ENCODE measurements around the gene OTX2.

OTX2 gene

DNA sequence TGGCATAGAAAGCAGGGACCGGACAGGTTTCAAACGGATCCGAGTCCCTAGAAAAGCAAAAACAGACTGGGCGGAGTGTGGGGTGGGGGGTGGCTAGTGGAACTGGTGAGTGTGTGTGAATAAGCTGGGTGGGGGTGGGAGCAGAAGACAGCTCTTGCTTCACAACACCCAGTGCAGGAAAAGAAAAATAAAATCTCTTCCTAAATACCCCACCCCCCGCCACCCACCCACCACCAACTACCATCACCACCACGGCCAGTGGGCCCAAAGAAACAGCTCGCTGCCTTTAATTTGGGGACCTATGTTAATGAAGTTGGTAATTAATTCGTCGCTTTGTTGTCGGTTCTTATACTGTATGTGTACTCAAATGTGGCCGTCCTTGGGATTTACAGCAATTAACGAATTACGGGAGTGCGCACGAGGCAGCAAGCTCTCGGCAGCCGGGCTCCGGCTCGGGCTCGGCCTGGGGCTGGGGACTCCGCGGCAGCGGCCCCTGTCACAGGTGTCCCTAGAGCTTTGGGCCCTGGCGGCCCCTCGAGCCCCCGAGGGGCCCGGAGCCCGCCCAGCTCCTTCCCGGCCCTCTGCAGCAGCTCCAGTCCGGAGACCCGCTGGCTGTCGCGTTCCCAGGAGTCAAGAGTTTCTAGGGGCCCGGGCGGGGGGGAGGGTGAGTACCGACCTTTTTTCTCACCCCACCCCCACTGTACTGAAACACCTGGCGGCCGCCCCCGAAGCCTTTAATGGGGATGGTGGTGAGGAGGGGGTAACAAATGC lies 1.5 kb upstream of the OTX2 start:
- no peak for DNase-seq

- DNase-seq = no peak
Measured at GRCh38 chr14:56810836-56811592, 735 bp upstream of the OTX2 start.

- no peak for DNase-seq
Measured at GRCh38 chr14:56809270-56810146, 771 bp downstream of the OTX2 start.

- no peak for DNase-seq
Measured at GRCh38 chr14:56808383-56809269, 1.7 kb downstream of the OTX2 start.

GRCh38 chr14:56808110-56808382 lies 2.2 kb downstream of the OTX2 start:
- DNase-seq = no peak

GRCh38 chr14:56807386-56808109 lies 2.7 kb downstream of the OTX2 start:
- DNase-seq = no peak

DNA sequence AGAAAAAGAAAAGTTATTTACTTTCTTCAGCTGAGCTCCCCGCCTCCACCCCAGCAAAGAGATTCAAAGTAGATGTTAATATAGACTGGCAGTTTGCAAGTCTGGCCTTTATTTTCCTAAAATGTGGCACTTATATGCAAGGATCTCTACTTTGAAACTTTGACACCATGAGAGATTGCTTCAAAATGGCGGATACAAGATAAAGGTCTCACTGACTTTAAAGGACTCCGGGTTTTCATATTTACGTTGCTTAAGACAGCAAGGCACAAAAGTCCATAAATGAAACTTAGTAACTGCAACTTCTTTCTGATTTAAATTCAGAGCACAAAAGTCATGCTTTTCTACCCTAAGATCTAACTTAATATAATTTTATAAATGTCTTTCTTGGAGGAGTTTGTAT lies 3.5 kb downstream of the OTX2 start:
- no peak for DNase-seq

DNA sequence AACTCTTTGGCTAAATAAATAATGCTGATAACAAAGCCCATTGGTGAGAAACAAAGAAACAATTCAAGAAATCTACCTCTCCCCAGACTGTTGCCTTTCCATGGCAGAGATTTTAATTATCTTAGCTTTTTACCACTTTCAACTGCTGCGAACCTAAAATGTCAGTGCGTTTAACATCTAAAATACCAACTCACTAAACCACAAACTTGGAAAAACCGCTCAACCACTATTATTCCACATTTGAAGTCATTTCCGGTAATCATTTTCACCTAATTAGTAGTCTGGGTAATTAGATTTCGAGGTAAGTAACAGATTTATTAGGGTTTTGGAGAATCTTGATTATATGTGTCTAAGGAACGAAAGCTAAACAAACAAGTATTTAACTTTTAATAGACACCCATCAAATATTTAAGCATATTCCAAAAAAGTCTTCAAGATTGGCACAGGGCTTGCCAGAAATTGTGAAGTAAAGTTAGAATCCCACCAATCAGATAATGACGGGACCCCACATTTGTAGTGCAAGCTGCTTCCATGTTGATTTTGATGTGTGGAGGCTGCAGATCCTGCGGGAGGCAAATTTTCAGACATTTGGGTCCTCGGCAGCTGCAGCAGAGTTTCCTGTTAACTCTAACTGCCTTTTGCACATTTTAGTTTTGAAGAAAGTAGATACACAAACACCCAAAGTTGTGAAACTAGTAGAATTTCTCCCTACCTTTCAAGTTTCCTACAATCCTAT lies 4.1 kb downstream of the OTX2 start:
- no peak for DNase-seq

DNA sequence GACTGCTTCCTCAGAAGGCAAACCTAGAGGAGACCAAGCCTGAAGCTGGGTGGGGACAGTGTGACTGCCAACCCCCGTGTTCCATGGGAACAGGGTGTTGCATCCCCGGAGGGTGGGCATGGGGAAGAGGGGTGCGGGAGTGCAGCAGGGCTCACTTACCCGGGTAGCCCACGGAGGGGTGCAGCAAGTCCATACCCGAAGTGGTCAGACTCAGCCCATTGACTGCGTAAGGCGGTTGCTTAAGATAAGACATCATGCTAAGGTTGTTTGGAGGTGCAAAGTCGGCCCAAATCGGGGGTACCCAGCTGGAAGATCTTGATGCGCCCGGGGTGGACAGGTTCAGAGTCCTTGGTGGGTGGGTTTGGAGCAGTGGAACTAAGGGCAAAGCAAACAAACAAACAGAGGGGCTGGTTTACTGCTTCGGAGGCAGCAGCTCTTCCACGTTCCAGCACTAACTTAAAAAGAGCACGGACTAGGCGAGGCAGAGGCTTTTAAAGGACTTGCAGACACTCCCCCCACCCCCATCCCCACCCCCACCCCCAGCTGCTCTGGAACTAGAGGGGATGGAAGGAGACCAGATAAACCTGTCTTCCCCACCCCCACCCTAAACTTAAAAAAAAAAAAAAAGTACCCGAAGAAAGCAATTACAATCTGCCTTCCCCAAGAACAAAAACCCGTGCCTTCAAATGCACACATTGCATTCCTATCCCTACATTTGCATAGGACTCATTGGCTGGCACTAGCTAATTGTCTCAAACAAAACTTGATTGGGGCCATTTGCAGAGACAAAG lies 4.9 kb downstream of the OTX2 start:
- DNase-seq = no peak

DNA sequence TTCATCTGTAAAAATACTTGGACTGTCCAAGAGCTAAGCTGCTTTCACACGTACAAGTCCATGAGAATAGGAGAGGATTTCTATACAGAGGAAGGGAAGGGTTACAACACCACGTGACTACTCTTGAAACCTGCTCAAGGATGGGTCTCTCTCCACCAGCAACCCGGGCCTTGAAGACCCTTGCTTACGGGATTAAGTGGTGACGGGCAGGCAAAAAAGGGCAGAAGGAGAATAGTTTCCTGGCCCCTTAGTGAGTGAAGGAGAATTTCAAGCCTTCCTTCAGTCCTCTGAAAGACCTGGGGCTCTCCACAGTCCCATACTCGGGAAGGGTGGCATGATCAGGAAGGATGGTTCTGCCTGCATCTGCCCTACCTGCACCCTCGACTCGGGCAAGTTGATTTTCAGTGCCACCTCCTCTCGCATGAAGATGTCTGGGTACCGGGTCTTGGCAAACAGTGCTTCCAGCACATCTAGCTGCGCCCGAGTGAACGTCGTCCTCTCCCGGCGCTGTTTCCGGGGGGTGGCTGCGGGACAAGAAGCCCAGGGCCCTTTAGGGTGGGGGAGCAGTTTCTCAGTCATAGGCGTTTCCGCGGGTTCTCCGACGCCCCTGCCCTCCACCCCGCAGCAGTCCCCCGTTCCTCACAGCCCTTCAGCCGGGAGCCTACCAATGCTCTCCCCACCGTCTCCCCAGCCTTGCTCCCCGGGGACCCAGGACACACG lies 6.3 kb downstream of the OTX2 start:
- no peak for DNase-seq

DNA sequence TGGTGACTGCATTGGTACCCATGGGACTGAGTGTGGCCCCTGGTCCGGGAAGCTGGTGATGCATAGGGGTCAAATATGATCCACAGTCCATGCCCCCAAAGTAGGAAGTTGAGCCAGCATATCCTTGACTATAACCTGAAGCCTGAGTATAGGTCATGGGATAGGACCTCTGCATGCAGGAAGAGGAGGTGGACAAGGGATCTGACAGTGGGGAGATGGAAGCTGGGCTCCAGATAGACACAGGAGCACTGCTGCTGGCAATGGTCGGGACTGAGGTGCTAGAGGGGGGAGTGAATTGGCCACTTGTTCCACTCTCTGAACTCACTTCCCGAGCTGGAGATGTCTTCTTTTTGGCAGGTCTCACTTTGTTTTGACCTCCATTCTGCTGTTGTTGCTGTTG lies 8.4 kb downstream of the OTX2 start:
- no peak for DNase-seq

GRCh38 chr14:56799343-56799645 lies 11.0 kb downstream of the OTX2 start:
- DNase-seq = no peak

DNA sequence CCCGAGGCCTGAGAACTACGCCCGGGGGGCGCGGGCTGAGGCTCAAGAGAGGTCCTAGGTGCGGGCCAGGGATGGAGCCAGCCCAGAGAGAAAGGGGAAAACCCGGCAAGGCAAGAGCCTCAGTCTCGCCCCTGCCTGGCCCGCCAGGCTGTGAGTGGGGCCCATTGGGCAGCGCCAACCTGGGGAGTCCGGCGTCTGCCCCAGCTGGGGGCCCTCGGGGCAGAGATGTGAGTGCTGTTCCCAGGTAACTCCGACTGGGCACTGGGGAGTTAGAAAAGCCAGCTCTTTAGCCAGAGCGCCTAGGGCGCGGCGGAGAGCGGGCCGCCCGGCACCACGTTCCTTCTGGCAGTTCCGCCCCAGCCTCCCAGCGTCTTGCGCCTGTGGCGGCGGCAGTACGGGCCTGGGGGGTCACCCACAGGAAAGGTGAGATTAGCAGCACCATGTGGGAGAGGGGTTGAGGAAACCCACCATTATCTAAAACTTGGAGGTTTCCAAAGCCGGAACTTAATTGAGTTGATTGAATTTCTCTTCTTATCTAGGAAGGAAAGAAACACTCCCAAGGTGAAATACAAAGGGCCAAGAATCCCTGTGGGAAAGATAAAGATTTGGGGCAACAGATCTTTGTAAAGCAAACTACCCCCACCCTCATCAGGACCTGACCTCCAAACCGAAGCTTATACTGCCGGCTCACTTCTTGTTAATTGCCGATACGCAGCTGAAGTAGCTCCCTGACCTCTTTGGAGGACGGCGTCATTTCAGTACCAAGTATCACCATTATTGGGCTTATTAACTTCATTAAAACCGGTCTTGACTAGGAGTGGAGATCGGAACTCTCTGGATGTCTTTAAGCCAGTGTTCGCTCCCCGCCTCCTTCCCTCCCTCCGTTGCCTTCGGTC lies 11.6 kb downstream of the OTX2 start:
- no peak for DNase-seq

GRCh38 chr14:56797569-56798446 lies 12.5 kb downstream of the OTX2 start:
- DNase-seq = no peak

DNA sequence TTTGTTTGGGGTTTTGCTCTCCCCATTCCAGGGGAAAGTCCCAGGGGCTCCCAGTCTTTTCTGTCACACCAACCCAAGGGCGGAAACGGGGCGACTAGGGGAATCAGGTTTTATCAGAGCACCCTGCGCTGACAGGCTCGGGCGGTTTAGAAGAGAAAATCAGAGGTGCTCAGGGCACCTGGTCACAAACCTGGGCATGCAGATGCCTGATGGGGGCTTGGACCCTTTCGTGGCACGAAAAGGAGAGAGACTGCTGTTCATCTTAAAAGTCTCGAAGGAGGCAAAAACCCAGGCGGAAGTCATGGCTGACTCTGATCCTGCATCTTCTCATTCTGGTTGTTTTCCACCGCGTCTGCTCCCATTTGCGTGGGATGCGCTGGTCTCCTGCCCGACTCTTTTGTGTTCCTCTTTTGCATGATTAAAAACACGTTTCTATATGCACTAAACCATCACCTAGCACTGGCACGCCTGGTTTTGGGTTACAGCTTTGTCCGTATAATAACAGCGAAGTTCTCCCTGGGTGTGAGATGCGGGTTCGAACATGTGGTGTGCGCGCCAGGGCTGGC lies 13.2 kb downstream of the OTX2 start:
- no peak for DNase-seq

DNA sequence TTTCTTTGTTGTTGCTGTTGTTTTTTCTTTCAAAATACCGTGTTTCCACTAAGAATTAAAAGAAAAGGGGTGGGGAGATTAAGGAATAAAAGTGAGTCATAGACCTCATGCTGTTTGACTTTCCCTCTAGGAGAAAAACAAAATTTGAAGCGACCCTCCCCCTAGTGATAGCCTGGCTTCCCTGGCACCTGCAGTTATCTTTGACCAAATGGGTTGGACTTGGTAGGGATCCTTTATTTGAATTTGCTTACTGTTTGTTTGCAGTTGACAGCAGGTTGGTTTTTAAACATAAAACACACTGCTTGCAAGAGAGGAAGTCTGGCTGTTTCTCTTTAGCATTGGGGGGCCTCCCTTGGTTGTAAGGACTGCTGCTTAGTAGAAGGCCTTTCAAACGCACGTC lies 14.0 kb downstream of the OTX2 start:
- DNase-seq = no peak

DNA sequence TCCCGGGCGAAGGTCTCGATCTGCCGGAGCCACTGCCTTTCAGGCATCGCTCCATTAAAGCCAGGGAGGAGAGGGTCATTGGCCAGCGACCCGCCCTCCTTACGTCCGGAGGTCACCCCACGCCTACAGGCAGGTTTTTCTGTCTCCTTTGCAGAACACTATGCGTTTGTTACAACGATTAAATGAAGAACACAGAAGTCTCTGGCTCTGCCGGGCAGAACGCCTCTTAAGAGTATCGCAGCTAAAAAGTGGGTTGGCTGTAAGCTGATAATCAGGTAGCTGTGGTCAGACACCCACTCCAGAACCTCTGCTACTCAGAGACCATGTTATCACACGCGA lies 15.0 kb downstream of the OTX2 start:
- no peak for DNase-seq
